Sigmoid colon (tissue), 4 donors: ENCODE results near the gene RNF19B.

Experiments
- CTCF ChIP-seq, 4 experiments: fragments of 450-650 bp in 3 of 4; fragments of 200-600 bp in 1 of 4; IDR thresholded peaks; one replicate each; pipeline ENCODE4 v1.5.1; 2016 to 2019; ENCODE audit warnings: antibody characterized with exemption in 4 of 4, mild to moderate bottlenecking in 3 of 4, moderate library complexity in 2 of 4
- EP300 ChIP-seq, 4 donors: sonication (generic); formaldehyde crosslinking; IDR thresholded peaks; one replicate each; pipeline ENCODE4 v1.6.1; 2017; ENCODE audit warnings: antibody characterized with exemption in 4 of 4
- POLR2A ChIP-seq, 2 donors: fragments of 450-650 bp; IDR thresholded peaks; one replicate each; pipeline ENCODE4 v1.6.1; 2016; ENCODE audit warnings: antibody characterized with exemption in 2 of 2, mild to moderate bottlenecking in 2 of 2, moderate library complexity in 2 of 2
- POLR2AphosphoS5 ChIP-seq, 4 donors: sonication (generic); formaldehyde crosslinking; IDR thresholded peaks; one replicate each; pipeline ENCODE4 v1.6.1; 2017; ENCODE audit warnings: antibody characterized with exemption in 4 of 4

- TF ChIP-seq CTCF (IDR thresholded peaks at IDR 0.05) = no peak
- no peak for TF ChIP-seq POLR2A (IDR thresholded peaks at IDR 0.05)
- no peak for TF ChIP-seq EP300 (IDR thresholded peaks at IDR 0.05)
- no peak for TF ChIP-seq POLR2AphosphoS5 (IDR thresholded peaks at IDR 0.05)
Measured at GRCh38 chr1:32971576-32971975, 7.0 kb upstream of the RNF19B start.
